Osteocyte (in vitro differentiated cells): Measurements from ENCODE around the gene SYK. TPM values are rescaled to one million over a fixed set of nuclear protein-coding genes. Genes with fewer than 3 reads are reported as not detected.

Source experiments
- DNase-seq: peaks from one replicate; pipeline ENCODE4 v3.0.0; 2021; ENCODE audit warnings: mixed read lengths; ENCODE audit not compliant: unreplicated experiment; ENCODE audit errors: extremely low spot score
- H3K27ac Mint-ChIP-seq: one replicate; pipeline ENCODE4 v1.8.0; 2021; ENCODE audit warnings: mild to moderate bottlenecking, mixed read lengths; ENCODE audit not compliant: unreplicated experiment
- H3K27me3 Mint-ChIP-seq: one replicate; pipeline ENCODE4 v1.8.0; 2021; ENCODE audit warnings: mixed read lengths; ENCODE audit not compliant: unreplicated experiment
- H3K36me3 Mint-ChIP-seq: one replicate; pipeline ENCODE4 v1.8.0; 2021; ENCODE audit warnings: mixed read lengths; ENCODE audit not compliant: unreplicated experiment
- H3K4me1 Mint-ChIP-seq: one replicate; pipeline ENCODE4 v1.8.0; 2021; ENCODE audit warnings: mixed read lengths; ENCODE audit not compliant: unreplicated experiment
- H3K4me3 Mint-ChIP-seq: one replicate; pipeline ENCODE4 v1.8.0; 2021; ENCODE audit warnings: mild to moderate bottlenecking, moderate library complexity, mixed read lengths; ENCODE audit not compliant: unreplicated experiment
- H3K9me3 Mint-ChIP-seq: one replicate; pipeline ENCODE4 v1.8.0; 2021; ENCODE audit warnings: mixed read lengths; ENCODE audit not compliant: unreplicated experiment
- total RNA-seq: library from RNA; stranded (reverse); gene quantifications from 2 replicates; pipeline ENCODE4 v1.2.1, GENCODE V29; 2021
- TF ChIP-seq, protein P1 (sequence below): fragments of 200-600 bp; sonication (generic); IDR thresholded peaks from 2 replicates; pipeline ENCODE4 v1.5.0; 2021; ENCODE audit warnings: antibody characterized with exemption, mild to moderate bottlenecking, moderate library complexity

The SYK gene
- total RNA-seq, 1 donor from 2014 or later: not detected

DNA sequence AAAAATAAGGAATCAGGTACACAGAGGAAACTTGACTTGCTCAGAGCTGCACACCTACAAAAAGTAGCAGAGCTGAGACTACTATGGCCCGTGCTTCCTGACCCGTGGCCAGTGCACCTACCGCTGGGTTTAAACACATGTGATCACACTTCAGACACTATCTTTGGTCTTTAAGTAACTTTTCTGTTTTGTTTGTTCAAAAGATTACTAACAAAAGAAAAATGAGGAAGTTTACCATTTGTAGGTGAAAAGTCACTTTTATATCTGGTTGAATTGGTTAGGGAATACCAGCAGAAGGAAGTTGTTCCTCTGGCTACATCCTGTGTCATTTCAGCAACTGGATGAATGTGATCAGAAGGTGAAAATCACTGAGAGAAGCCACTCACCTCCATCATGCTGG, 6.5 kb upstream of the SYK start:
- Mint-ChIP-seq H3K4me1 (peaks cover 1% of the 10 kb centered on the region), H3K9me3 (no peaks in the 10 kb centered on the region), H3K27me3 (peaks cover 42% of the 10 kb centered on the region), H3K4me3 (no peak overlapping the region), H3K27ac (no peak overlapping the region), H3K36me3 (no peaks in the 10 kb centered on the region)
- TF ChIP-seq, protein P1, sequence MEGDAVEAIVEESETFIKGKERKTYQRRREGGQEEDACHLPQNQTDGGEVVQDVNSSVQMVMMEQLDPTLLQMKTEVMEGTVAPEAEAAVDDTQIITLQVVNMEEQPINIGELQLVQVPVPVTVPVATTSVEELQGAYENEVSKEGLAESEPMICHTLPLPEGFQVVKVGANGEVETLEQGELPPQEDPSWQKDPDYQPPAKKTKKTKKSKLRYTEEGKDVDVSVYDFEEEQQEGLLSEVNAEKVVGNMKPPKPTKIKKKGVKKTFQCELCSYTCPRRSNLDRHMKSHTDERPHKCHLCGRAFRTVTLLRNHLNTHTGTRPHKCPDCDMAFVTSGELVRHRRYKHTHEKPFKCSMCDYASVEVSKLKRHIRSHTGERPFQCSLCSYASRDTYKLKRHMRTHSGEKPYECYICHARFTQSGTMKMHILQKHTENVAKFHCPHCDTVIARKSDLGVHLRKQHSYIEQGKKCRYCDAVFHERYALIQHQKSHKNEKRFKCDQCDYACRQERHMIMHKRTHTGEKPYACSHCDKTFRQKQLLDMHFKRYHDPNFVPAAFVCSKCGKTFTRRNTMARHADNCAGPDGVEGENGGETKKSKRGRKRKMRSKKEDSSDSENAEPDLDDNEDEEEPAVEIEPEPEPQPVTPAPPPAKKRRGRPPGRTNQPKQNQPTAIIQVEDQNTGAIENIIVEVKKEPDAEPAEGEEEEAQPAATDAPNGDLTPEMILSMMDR: no peak
- DNase-seq: no peak

DNA sequence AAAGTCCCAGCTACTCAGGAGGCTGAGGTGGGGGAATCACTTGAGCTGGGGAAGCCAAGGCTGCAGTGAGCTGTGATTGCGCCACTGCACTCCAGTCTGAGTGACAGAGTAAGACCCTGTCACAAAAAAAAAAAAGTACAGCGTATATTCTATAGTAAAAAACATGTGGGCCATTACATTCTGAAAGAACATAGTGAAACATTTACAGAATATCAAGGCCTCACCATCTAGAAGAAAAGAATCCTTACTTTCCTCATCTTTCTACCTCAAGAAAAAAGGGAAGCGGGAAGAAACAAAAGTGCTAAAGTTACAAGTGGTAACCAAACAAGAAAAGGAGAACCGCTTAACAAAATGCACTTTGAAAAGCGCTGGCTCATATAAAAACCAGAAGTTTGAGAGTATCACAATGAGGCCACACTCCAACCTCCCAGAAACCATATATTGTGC, 5.7 kb upstream of the SYK start:
- peaks cover 48% of the 10 kb centered on the region for H3K27me3 Mint-ChIP-seq
- H3K36me3 Mint-ChIP-seq: no peaks in the 10 kb centered on the region
- no peaks in the 10 kb centered on the region for H3K9me3 Mint-ChIP-seq
- H3K27ac Mint-ChIP-seq: no peak overlapping the region
- no peaks in the 10 kb centered on the region for H3K4me1 Mint-ChIP-seq
- no peak overlapping the region for H3K4me3 Mint-ChIP-seq
- no peak for DNase-seq
- TF ChIP-seq, protein P1: no peak

DNA sequence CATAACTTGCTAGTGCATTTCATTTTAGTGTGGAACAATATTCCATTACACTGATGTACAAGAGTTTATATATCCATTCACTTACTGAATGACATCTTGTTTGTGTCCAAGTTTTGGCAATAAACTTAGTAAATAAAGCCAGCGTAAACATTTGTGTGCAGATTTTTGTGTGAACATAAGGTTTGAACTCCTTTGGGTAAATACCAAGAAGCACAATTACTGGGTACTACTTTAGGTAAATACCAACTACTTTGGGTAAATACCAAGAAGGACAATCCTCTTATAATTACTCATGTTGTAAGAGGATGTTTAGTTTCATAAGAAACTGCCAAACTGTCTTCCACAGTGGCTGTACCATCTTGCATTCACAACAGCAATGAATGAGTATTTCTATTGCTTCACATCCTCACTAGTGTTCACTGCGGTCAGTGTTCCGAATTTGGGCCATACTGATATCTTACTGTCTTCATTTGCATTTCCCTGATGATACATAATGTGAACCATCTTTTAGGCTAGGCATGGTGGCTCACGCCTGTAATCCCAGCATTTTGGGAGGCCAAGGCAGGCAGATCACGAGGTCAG, 2.3 kb upstream of the SYK start:
- TF ChIP-seq, protein P1: no peak
- Mint-ChIP-seq H3K36me3 (peaks cover 4% of the 10 kb centered on the region), H3K27me3 (peaks cover 70% of the 10 kb centered on the region), H3K4me3 (no peak overlapping the region), H3K9me3 (no peaks in the 10 kb centered on the region), H3K27ac (no peak overlapping the region), H3K4me1 (peaks cover 2% of the 10 kb centered on the region)
- DNase-seq: no peak

DNA sequence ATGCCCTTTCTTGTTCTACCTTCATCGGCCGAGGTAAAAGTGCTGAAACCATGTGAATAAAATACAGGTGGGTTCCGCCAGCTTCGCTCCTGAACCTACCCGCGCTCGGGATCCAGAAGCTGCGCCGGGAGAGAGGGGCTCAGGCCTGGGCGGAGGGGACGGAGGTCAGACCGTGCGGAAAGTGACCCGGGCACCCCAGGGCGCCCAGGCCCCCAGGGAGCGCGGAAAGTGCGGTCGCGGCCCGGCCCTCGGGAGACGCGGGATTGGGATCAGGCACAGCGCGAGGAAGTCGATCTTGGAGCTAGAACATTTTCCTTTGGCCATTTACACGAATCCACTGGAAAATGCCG, 329 bp downstream of the SYK start:
- no peak for DNase-seq
- TF ChIP-seq, protein P1: no peak
- Mint-ChIP-seq H3K4me3 (peak overlapping the region; percentile 5), H3K27ac (no peak overlapping the region), H3K36me3 (peaks cover 4% of the 10 kb centered on the region), H3K9me3 (no peaks in the 10 kb centered on the region), H3K4me1 (peaks cover 2% of the 10 kb centered on the region), H3K27me3 (peaks cover 85% of the 10 kb centered on the region)

DNA sequence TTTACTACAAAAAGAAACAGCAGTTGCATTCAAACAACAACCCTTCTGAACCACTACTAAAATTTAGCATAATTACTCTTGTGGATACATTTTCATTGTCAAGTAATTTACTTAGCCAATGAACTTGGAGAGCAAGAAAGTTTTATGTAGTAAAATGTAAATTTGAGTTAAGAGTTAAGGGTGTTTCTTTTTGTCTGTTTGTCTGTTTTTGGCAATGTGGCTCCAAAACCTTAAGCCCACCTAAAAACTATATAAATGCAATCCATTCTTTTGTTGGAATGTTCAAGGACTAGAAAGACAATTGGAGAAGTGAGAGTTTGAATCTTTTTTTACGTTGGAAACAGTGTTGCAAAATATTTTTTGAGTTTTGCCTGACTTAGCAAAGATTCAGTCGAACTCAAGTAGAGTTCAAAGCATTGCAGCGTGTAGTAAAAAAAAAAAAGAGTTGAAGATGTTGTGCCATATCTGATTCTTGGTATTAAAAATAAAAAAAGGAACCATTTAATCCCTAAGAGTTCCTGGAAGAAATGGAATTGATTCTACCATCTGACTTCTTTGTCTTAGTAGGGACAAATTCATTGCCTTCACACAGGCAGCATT, 867 bp downstream of the SYK start:
- Mint-ChIP-seq H3K9me3 (no peaks in the 10 kb centered on the region), H3K36me3 (peaks cover 4% of the 10 kb centered on the region), H3K4me1 (peaks cover 2% of the 10 kb centered on the region), H3K4me3 (no peak overlapping the region), H3K27me3 (peaks cover 82% of the 10 kb centered on the region), H3K27ac (no peak overlapping the region)
- TF ChIP-seq, protein P1: no peak
- DNase-seq: no peak
